CD14-positive monocyte (primary cell): ENCODE measurements around the gene RIT2. TPM values are rescaled to one million over a fixed set of nuclear protein-coding genes. Genes with fewer than 3 reads are reported as not detected.

Experiments
- DNase-seq, 3 donors: peaks; one replicate each; pipeline ENCODE4 v3.0.0-alpha.2; 2011 to 2022
- H2AFZ ChIP-seq: 2 replicates; pipeline ENCODE4 v1.6.0; 2012; ENCODE audit warnings: mild to moderate bottlenecking, low read depth, low read length, inconsistent platforms; ENCODE audit not compliant: insufficient read depth, poor library complexity, severe bottlenecking
- H3K27ac ChIP-seq, 2 donors: 1 replicate in 1 of 2; 2 replicates in 1 of 2; pipeline ENCODE4 v1.5.1; 2012 to 2013; ENCODE audit warnings: low read length in 2 of 2, control low read depth in 1 of 2, inconsistent platforms in 1 of 2, low read depth in 1 of 2, mild to moderate bottlenecking in 1 of 2
- H3K27me3 ChIP-seq, 2 donors: one replicate each; pipeline versions ENCODE4 v1.6.0 to v1.6.1; 2011 to 2013; ENCODE audit warnings: low read length in 2 of 2; ENCODE audit not compliant: control insufficient read depth in 2 of 2, insufficient read depth in 2 of 2
- H3K36me3 ChIP-seq, 2 donors: replicated peaks in 1 of 2; 1 replicate in 1 of 2; 2 replicates in 1 of 2; pipeline versions ENCODE4 v1.5.1 to v1.6.1; 2012 to 2013; ENCODE audit warnings: low read length in 2 of 2, control low read depth in 1 of 2, inconsistent platforms in 1 of 2, mild to moderate bottlenecking in 1 of 2; ENCODE audit not compliant: insufficient read depth in 2 of 2, control insufficient read depth in 1 of 2
- H3K4me1 ChIP-seq, 2 donors: 1 replicate in 1 of 2; 2 replicates in 1 of 2; pipeline versions ENCODE4 v1.5.1 to v1.6.1; 2012 to 2013; ENCODE audit warnings: low read length in 2 of 2, control low read depth in 1 of 2, inconsistent platforms in 1 of 2, mild to moderate bottlenecking in 1 of 2, moderate library complexity in 1 of 2; ENCODE audit not compliant: insufficient read depth in 2 of 2, control insufficient read depth in 1 of 2
- H3K4me2 ChIP-seq: replicated peaks from 2 replicates; pipeline ENCODE3; 2012; ENCODE audit warnings: low read length, moderate library complexity, mild to moderate bottlenecking; ENCODE audit not compliant: poor library complexity, severe bottlenecking; ENCODE audit errors: extremely low read depth
- H3K4me3 ChIP-seq, 3 experiments: fragments of 200-600 bp in 1 of 3; sonication (generic) in 1 of 3; replicated peaks in 1 of 3; 1 replicate in 2 of 3; 2 replicates in 1 of 3; pipeline ENCODE4 v1.5.1; 2011 to 2013; ENCODE audit warnings: low read length in 3 of 3, mild to moderate bottlenecking in 3 of 3, control low read depth in 2 of 3, low read depth in 2 of 3, inconsistent platforms in 1 of 3, moderate library complexity in 1 of 3
- H3K79me2 ChIP-seq: 2 replicates; pipeline ENCODE4 v1.6.0; 2012; ENCODE audit warnings: mild to moderate bottlenecking, control low read depth, inconsistent platforms, low read length, moderate library complexity; ENCODE audit not compliant: insufficient read depth
- H3K9ac ChIP-seq: 2 replicates; pipeline ENCODE4 v1.6.0; 2017; ENCODE audit warnings: low read length, mild to moderate bottlenecking; ENCODE audit not compliant: insufficient read depth, poor library complexity, severe bottlenecking
- H3K9me3 ChIP-seq, 2 donors: replicated peaks in 1 of 2; 1 replicate in 1 of 2; 2 replicates in 1 of 2; pipeline versions ENCODE4 v1.5.1 to v1.6.1; 2012 to 2013; ENCODE audit warnings: low read length in 2 of 2, control low read depth in 1 of 2; ENCODE audit not compliant: control insufficient read depth in 1 of 2, insufficient read depth in 1 of 2
- H4K20me1 ChIP-seq: 2 replicates; pipeline ENCODE4 v1.6.0; 2012; ENCODE audit warnings: mild to moderate bottlenecking, low read length, control low read depth, moderate library complexity; ENCODE audit not compliant: insufficient read depth
- H3K27ac Mint-ChIP-seq, 7 donors: one replicate each; pipeline ENCODE4 v1.8.0; 2020; ENCODE audit warnings: mild to moderate bottlenecking in 7 of 7, mixed read lengths in 7 of 7, moderate library complexity in 6 of 7, inconsistent platforms in 2 of 7
- H3K27me3 Mint-ChIP-seq, 3 donors: one replicate each; pipeline ENCODE4 v1.8.0; 2021 to 2022; ENCODE audit warnings: low read depth in 3 of 3, mild to moderate bottlenecking in 3 of 3, mixed read lengths in 3 of 3, moderate library complexity in 3 of 3, inconsistent platforms in 1 of 3
- H3K36me3 Mint-ChIP-seq, 2 donors: one replicate each; pipeline ENCODE4 v1.8.0; 2020; ENCODE audit warnings: mixed read lengths in 2 of 2, inconsistent platforms in 1 of 2, mild to moderate bottlenecking in 1 of 2
- H3K4me1 Mint-ChIP-seq: one replicate; pipeline ENCODE4 v1.8.0; 2020; ENCODE audit warnings: mild to moderate bottlenecking, mixed read lengths
- H3K4me3 Mint-ChIP-seq, 2 donors: one replicate each; pipeline ENCODE4 v1.8.0; 2020; ENCODE audit warnings: mild to moderate bottlenecking in 2 of 2, mixed read lengths in 2 of 2, moderate library complexity in 1 of 2
- H3K9me3 Mint-ChIP-seq, 7 donors: one replicate each; pipeline ENCODE4 v1.8.0; 2020 to 2022; ENCODE audit warnings: mixed read lengths in 7 of 7, mild to moderate bottlenecking in 6 of 7, moderate library complexity in 6 of 7, inconsistent platforms in 2 of 7
- WGBS: methylation state at CpG from one replicate; pipeline ENCODE4 v1.1.5; 2013; ENCODE audit warnings: missing lambda C conversion rate; ENCODE audit not compliant: insufficient coverage; 5-methylcytosine and 5-hydroxymethylcytosine counted together
- intact Hi-C, 2 donors: fragments of 100-400 bp; cut with micrococcal nuclease; formaldehyde crosslinking; loops; one replicate each; pipeline versions ENCODE4 v1.15.0 to v1.15.1; 2023
- polyA plus RNA-seq, 3 donors: library from polyadenylated mRNA; depleted of rRNA in 1 of 3; unstranded in 2 of 3; stranded (reverse) in 1 of 3; fragments of 300-500 nt in 2 of 3; fragments of >200 nt in 1 of 3; fragmentation: Illumina TruSeq in 2 of 3; gene quantifications; 1 replicate in 2 of 3; 2 replicates in 1 of 3; pipeline ENCODE4 v1.2.3, GENCODE V29; 2012 to 2021
- TF ChIP-seq, protein P1 (sequence below): fragments of 200-600 bp; IDR thresholded peaks from one replicate; pipeline ENCODE4 v1.8.0; 2022; ENCODE audit warnings: antibody characterized with exemption, mild to moderate bottlenecking

The RIT2 gene
- polyA plus RNA-seq, 3 donors: not detected

DNA sequence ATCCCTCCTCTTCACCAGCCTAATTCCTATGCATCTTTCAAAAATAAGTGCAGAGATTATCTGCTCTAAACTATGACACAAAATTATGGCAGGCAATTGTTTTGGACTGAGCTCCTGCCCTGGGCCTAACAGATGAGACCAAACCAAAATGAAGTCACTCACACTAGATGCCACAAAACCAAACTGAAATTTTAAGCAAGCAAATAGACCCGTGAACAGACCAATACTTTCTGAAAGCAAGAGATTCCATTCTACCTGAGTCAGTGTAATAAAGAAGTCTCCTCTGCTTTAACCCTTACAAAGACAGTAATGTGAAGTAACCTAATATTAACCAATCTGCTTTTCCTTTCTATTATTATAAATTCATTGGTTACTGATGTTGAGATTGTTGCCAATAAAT is 84.3 kb downstream of the RIT2 start:
- Histone ChIP-seq H2AFZ (no peak overlapping the region), H3K4me1 (no peaks in the 10 kb centered on the region), H3K36me3 (no peaks in the 10 kb centered on the region), H4K20me1 (no peaks in the 10 kb centered on the region), H3K79me2 (no peaks in the 10 kb centered on the region), H3K27me3 (no peaks in the 10 kb centered on the region), H3K4me3 (no peak overlapping the region), H3K9ac (no peak overlapping the region), H3K27ac (no peak overlapping the region), H3K4me2 (no peak overlapping the region), H3K9me3 (no peaks in the 10 kb centered on the region)
- no peak overlapping the region for H3K27ac Mint-ChIP-seq
- no peaks in the 10 kb centered on the region for H3K36me3 Mint-ChIP-seq
- WGBS: no CpG with 5 or more reads among the region's 1 CpG
- intact Hi-C loops: no loop called here
- H3K9me3 Mint-ChIP-seq: peaks cover 0 to 2% (median 0%) of the 10 kb centered on the region in 7 donors
- no peaks in the 10 kb centered on the region for H3K4me1 Mint-ChIP-seq
- DNase-seq: no peak
- no peak overlapping the region for H3K4me3 Mint-ChIP-seq
- H3K27me3 Mint-ChIP-seq: peaks cover 0 to 1% (median 0%) of the 10 kb centered on the region in 3 donors
- TF ChIP-seq, protein P1, sequence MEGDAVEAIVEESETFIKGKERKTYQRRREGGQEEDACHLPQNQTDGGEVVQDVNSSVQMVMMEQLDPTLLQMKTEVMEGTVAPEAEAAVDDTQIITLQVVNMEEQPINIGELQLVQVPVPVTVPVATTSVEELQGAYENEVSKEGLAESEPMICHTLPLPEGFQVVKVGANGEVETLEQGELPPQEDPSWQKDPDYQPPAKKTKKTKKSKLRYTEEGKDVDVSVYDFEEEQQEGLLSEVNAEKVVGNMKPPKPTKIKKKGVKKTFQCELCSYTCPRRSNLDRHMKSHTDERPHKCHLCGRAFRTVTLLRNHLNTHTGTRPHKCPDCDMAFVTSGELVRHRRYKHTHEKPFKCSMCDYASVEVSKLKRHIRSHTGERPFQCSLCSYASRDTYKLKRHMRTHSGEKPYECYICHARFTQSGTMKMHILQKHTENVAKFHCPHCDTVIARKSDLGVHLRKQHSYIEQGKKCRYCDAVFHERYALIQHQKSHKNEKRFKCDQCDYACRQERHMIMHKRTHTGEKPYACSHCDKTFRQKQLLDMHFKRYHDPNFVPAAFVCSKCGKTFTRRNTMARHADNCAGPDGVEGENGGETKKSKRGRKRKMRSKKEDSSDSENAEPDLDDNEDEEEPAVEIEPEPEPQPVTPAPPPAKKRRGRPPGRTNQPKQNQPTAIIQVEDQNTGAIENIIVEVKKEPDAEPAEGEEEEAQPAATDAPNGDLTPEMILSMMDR: no peak

DNA sequence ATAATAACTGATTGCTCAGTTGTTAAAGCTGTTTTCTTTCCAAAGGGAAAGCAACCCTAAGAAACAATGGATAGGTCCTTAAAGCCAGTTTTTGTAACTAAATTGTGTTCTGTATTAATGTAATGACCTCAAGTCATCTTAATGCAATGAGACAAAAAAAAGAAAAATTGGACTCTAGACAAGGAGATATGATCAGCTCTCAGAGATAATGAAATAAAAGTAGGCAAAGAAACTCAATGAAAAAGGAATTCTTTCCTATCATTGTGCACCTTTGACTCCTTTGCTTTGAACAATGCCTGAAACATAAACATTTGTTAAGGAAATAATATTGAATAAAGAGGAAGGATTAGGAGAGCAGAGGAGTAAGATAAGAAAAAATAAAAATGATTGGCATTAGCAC is 86.1 kb downstream of the RIT2 start:
- H3K4me3 Mint-ChIP-seq: no peak overlapping the region
- no peak overlapping the region for H2AFZ ChIP-seq
- TF ChIP-seq, protein P1: no peak
- H3K27me3 Mint-ChIP-seq: no peaks in the 10 kb centered on the region
- no peaks in the 10 kb centered on the region for H3K79me2 ChIP-seq
- no peak overlapping the region for H3K4me2 ChIP-seq
- intact Hi-C loops: no loop called here
- DNase-seq: no peak
- no peak overlapping the region for H3K27ac ChIP-seq
- no peaks in the 10 kb centered on the region for H4K20me1 ChIP-seq
- no peaks in the 10 kb centered on the region for H3K4me1 ChIP-seq
- no peaks in the 10 kb centered on the region for H3K27me3 ChIP-seq
- no peaks in the 10 kb centered on the region for H3K4me1 Mint-ChIP-seq
- H3K9me3 Mint-ChIP-seq: peaks cover 0 to 1% (median 0%) of the 10 kb centered on the region in 7 donors
- H3K9ac ChIP-seq: no peak overlapping the region
- no peaks in the 10 kb centered on the region for H3K36me3 ChIP-seq
- H3K36me3 Mint-ChIP-seq: no peaks in the 10 kb centered on the region
- H3K9me3 ChIP-seq: no peaks in the 10 kb centered on the region
- no peak overlapping the region for H3K27ac Mint-ChIP-seq
- no peak overlapping the region for H3K4me3 ChIP-seq
